Measurements from ENCODE around the gene IL11. TPM values are rescaled to one million over a fixed set of nuclear protein-coding genes. Genes with fewer than 3 reads are reported as not detected.

Gene IL11
- total RNA-seq, 3 donors from 2014 or later: 0.18 to 0.46 (median 0.35) TPM

GRCh38 chr19:55369653-55370304 lies 484 bp downstream of the IL11 start:
- Mint-ChIP-seq H3K4me1 (ENCODE audit: low read depth) (peaks cover 8% of the 10 kb centered on the region), H3K9me3 (no peaks in the 10 kb centered on the region), H3K36me3 (ENCODE audit: insufficient read depth) (no peaks in the 10 kb centered on the region), H3K27me3 (ENCODE audit: low read depth) (peaks cover 53% of the 10 kb centered on the region), H3K4me3 (peak overlapping the region; percentile 58)
- peak; percentile 67 to 75 for ATAC-seq
- DNase-seq: no peak

- no peaks in the 10 kb centered on the region for H3K36me3 Mint-ChIP-seq (ENCODE audit: insufficient read depth)
- H3K4me3 Mint-ChIP-seq: no peak overlapping the region
- ATAC-seq: peak; percentile 53 to 54
- H3K27me3 Mint-ChIP-seq (ENCODE audit: low read depth): peaks cover 48% of the 10 kb centered on the region
- H3K9me3 Mint-ChIP-seq: no peaks in the 10 kb centered on the region
- H3K4me1 Mint-ChIP-seq (ENCODE audit: low read depth): peaks cover 8% of the 10 kb centered on the region
- no peak for DNase-seq
Measured at GRCh38 chr19:55368701-55369563, 1.3 kb downstream of the IL11 start.

- ATAC-seq (no peak), DNase-seq (no peak)
- Mint-ChIP-seq H3K4me3 (no peak overlapping the region), H3K27me3 (ENCODE audit: low read depth) (peaks cover 44% of the 10 kb centered on the region), H3K4me1 (ENCODE audit: low read depth) (peaks cover 5% of the 10 kb centered on the region), H3K36me3 (ENCODE audit: insufficient read depth) (no peaks in the 10 kb centered on the region), H3K9me3 (no peaks in the 10 kb centered on the region)
Measured at GRCh38 chr19:55368106-55368505, 2.2 kb downstream of the IL11 start.

DNA sequence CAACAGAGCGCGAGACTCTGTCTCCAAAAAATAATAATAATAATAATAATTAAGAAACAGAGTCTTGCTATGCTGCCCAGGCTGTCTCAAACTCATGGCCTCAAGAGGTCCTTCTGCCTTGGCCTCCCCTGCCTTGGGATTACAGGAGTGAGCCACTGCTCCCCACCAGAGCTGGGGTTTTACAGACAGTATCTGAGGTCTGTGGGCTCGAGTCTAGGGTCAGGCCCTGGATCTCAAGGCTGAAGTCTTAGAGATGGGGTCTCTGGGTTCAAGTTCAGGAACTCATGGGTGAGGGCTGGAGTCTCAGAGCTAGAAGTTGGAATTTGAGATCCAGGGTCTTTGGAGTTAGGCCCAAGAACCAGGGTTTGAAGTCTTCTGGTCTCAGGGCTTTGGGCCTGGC lies 3.5 kb downstream of the IL11 start:
- Mint-ChIP-seq H3K36me3 (ENCODE audit: insufficient read depth) (no peaks in the 10 kb centered on the region), H3K4me3 (no peak overlapping the region), H3K27me3 (ENCODE audit: low read depth) (peaks cover 36% of the 10 kb centered on the region), H3K9me3 (no peaks in the 10 kb centered on the region), H3K4me1 (ENCODE audit: low read depth) (peaks cover 5% of the 10 kb centered on the region)
- DNase-seq (no peak), ATAC-seq (no peak)

DNA sequence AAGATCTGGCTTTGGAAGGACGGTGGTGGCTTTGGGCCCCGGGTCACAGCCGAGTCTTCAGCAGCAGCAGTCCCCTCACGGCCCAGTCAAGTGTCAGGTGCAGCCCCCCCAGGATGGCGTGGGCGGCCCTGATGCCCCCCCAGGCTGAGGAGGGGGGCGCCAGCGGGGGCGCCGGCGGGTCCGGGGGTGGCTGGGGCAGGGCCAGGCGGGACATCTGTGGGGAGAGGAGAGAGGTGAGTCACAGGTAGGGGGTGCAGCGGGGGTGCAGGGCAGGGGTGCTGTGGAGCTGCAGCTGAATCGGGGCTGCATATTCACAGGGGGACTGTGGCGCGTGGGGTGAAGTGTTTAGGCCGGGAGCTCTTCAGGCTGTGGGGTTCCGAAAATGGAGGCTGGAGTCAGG lies 4.3 kb downstream of the IL11 start:
- ATAC-seq (no peak), DNase-seq (no peak)
- Mint-ChIP-seq H3K4me1 (ENCODE audit: low read depth) (peaks cover 5% of the 10 kb centered on the region), H3K36me3 (ENCODE audit: insufficient read depth) (no peaks in the 10 kb centered on the region), H3K9me3 (no peaks in the 10 kb centered on the region), H3K27me3 (ENCODE audit: low read depth) (peaks cover 27% of the 10 kb centered on the region), H3K4me3 (no peak overlapping the region)

- ATAC-seq (no peak), DNase-seq (no peak)
- Mint-ChIP-seq H3K4me3 (no peak overlapping the region), H3K4me1 (ENCODE audit: low read depth) (peaks cover 3% of the 10 kb centered on the region), H3K9me3 (no peaks in the 10 kb centered on the region), H3K36me3 (ENCODE audit: insufficient read depth) (no peaks in the 10 kb centered on the region), H3K27me3 (ENCODE audit: low read depth) (peaks cover 21% of the 10 kb centered on the region)
Measured at GRCh38 chr19:55365245-55365644, 5.0 kb downstream of the IL11 start.

GRCh38 chr19:55362990-55363716 lies 7.1 kb downstream of the IL11 start, which contains the start of gene GARIN5B:
Gene GARIN5B (minus strand): TSS chr19:55363260. CDS start chr19:55363066, 194 bp downstream.
- no peak for ATAC-seq
- H3K4me1 Mint-ChIP-seq (ENCODE audit: low read depth): no peaks in the 10 kb centered on the region
- peaks cover 12% of the 10 kb centered on the region for H3K27me3 Mint-ChIP-seq (ENCODE audit: low read depth)
- DNase-seq: no peak
- no peak within 1 kb of the TSS for H3K4me3 Mint-ChIP-seq
- no peaks in the 10 kb centered on the region for H3K9me3 Mint-ChIP-seq
- no peaks in the 10 kb centered on the region for H3K36me3 Mint-ChIP-seq (ENCODE audit: insufficient read depth)

DNA sequence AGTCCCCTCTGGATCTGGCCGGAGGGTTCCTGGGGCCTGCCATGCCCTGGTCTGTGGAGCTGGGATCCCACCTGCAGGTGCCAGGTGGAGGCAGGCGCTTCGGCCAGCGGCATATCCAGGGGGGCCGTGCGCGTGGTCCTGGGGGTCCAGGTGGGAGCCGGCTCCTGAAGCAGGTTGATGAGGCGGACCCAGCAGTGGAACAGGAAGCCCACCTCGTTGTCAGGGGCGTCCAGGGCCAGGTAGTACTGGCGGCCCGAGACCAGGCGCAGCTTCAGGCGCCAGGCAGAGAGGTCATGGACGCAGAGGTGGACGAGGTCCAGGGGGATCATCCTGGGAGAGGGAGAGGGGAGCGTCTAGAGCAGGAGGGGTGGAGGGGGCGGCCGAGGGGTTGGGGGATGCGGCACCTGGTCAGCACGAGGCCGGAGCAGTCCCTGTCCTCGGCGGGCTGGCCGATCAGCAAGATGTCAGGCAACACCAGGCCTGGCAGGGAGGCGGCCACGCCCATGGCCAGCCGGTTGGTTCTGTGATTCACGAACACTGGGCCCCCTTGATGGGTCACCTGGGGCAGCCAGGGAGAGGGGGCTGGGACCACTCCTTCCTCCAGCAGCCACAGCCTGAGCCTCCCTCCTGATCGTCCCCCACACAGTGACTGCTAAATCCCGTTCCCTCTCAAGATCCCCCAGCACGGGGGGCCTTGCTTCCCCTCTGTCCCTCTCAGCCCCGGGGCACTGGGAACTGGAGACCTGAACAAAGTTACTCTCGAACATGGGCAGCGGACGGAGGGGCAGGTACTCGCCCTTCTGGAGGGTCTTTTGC lies 7.9 kb downstream of the IL11 start:
- H3K9me3 Mint-ChIP-seq: no peaks in the 10 kb centered on the region
- H3K4me3 Mint-ChIP-seq: no peak overlapping the region
- H3K36me3 Mint-ChIP-seq (ENCODE audit: insufficient read depth): no peaks in the 10 kb centered on the region
- no peak for ATAC-seq
- H3K27me3 Mint-ChIP-seq (ENCODE audit: low read depth): peaks cover 10% of the 10 kb centered on the region
- no peaks in the 10 kb centered on the region for H3K4me1 Mint-ChIP-seq (ENCODE audit: low read depth)
- no peak for DNase-seq

DNA sequence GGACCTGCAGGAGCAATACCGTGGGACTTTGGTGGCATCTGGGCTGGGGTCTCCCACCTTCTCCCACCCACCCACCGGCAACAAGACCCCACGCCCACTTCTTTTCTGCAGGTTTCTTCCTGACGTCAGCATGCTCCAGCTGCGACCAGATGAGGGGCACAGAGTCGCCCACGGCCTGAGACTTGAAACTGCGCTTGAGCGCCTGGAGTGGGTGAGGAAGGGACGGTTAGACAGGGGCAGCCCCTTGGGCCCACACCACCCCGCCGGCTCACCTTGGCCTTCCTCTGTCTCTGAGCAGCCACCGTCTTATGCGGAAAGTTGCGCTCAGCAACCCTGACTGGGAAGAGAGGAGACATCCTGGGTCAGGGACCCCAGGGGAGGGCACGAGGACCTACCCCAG lies 9.4 kb downstream of the IL11 start:
- Mint-ChIP-seq H3K9me3 (no peaks in the 10 kb centered on the region), H3K27me3 (ENCODE audit: low read depth) (peaks cover 15% of the 10 kb centered on the region), H3K36me3 (ENCODE audit: insufficient read depth) (no peaks in the 10 kb centered on the region)

GRCh38 chr19:55358943-55359908 lies 11.0 kb downstream of the IL11 start:
- Mint-ChIP-seq H3K9me3 (no peaks in the 10 kb centered on the region), H3K27me3 (ENCODE audit: low read depth) (peaks cover 18% of the 10 kb centered on the region), H3K4me1 (ENCODE audit: low read depth) (peaks cover 2% of the 10 kb centered on the region), H3K36me3 (ENCODE audit: insufficient read depth) (no peaks in the 10 kb centered on the region), H3K4me3 (no peak overlapping the region)
- no peak for DNase-seq
- no peak for ATAC-seq

More for the DNA sequence above, 9.4 kb downstream of the IL11 start:
- no peak for ATAC-seq
- Mint-ChIP-seq H3K4me1 (ENCODE audit: low read depth) (no peaks in the 10 kb centered on the region), H3K4me3 (no peak overlapping the region)
- no peak for DNase-seq

DNA sequence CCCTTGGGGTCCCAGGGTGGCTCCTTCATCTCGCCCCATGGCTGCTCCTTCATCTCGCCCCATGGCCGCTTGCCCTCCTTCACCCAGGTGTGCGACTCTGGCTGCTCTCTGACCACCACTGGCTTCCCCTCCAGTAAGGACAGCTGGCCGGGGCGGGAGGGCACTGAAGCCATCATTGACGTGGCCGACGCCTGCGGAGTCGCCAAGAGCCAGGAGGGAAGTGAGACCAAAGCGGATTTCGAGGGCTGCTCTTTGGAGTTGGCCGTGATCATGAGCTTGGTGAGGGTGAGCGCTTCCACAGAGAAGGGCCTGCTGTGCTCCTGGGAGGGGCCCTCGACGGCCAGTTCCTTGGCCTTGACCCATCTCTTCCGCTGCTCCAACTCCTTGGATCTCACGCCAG lies 11.8 kb downstream of the IL11 start:
- peaks cover 6% of the 10 kb centered on the region for H3K4me1 Mint-ChIP-seq (ENCODE audit: low read depth)
- H3K36me3 Mint-ChIP-seq (ENCODE audit: insufficient read depth): no peaks in the 10 kb centered on the region
- H3K4me3 Mint-ChIP-seq: no peak overlapping the region
- no peaks in the 10 kb centered on the region for H3K9me3 Mint-ChIP-seq
- ATAC-seq: no peak
- peaks cover 21% of the 10 kb centered on the region for H3K27me3 Mint-ChIP-seq (ENCODE audit: low read depth)
- no peak for DNase-seq

DNA sequence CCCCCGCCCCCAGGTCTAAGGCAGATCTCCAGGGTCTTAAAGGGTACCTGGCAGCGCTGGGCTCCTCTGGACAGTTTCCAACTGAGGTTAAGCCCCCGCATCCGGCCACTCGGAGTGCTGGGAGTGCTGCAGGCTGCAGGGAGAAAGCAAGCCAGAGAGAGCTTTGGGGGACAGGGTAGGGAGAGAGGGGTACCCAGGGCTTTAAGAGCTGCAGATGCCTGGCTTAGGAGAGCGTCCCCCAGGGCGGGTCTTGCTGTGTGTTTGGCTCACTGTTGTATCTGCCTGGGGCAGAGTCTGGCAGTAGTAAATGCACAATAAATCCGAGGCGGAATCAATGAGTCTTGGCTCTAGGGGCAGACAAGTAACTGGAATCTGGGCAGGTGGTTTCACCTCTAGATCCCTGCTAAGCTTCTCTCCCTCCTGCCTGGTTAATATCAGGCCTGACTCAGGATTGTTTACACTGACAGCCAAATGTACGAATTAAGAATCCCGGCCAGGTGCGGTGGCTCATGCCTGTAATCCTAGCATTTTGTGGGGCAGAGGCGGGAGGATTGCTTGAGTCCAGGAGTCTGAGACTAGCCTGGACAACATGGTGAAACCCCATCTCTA lies 14.9 kb downstream of the IL11 start:
- DNase-seq (no peak), ATAC-seq (no peak)
- H3K9me3 Mint-ChIP-seq: no peaks in the 10 kb centered on the region
- no peaks in the 10 kb centered on the region for H3K36me3 Mint-ChIP-seq (ENCODE audit: insufficient read depth)
- peaks cover 19% of the 10 kb centered on the region for H3K4me1 Mint-ChIP-seq (ENCODE audit: low read depth)
- H3K27me3 Mint-ChIP-seq (ENCODE audit: low read depth): peaks cover 52% of the 10 kb centered on the region
- no peak overlapping the region for H3K4me3 Mint-ChIP-seq
